Fibroblast of pulmonary artery (primary cell): ENCODE measurements around the gene POLK.
"Not testable (repeated sequence)": the region's sequence is repeated elsewhere in the genome, so short reads cannot be mapped to it uniquely, and the experiment has no call there.

Source experiments
- DNase-seq: peaks from one replicate; pipeline ENCODE4 v3.0.0-alpha.2; 2010; ENCODE audit warnings: low read depth
- H3K4me3 ChIP-seq: replicated peaks from 2 replicates; pipeline ENCODE4 v1.5.1; 2011; ENCODE audit warnings: low read depth, mild to moderate bottlenecking, control low read depth, low read length, moderate library complexity
- TF ChIP-seq, protein P1 (sequence below): IDR thresholded peaks from 2 replicates; pipeline ENCODE4 v1.5.1; 2011; ENCODE audit warnings: mild to moderate bottlenecking, control low read depth, low read length, inconsistent platforms; ENCODE audit errors: missing control alignments

POLK gene

DNA sequence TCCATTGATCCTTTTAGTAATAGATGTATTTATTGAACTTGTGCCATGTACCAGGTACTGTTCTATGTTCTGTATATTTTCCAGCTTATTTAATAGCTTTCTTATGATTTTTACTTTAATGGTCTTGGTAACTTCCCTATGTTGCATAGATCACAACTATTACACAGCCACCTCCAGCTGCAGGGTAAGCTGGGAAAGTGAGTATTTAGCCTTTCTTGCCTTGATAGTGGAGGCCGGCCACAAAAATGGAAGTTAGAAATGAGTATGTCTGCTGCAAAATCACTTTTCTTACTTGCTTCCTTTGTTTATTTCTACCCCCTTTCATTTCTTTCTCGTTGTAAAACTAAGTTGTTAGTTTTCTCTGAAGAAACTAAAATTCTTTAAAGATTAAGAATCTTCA, 56.5 kb downstream of the POLK start:
- H3K4me3 ChIP-seq = no peak overlapping the region
- TF ChIP-seq, protein P1, sequence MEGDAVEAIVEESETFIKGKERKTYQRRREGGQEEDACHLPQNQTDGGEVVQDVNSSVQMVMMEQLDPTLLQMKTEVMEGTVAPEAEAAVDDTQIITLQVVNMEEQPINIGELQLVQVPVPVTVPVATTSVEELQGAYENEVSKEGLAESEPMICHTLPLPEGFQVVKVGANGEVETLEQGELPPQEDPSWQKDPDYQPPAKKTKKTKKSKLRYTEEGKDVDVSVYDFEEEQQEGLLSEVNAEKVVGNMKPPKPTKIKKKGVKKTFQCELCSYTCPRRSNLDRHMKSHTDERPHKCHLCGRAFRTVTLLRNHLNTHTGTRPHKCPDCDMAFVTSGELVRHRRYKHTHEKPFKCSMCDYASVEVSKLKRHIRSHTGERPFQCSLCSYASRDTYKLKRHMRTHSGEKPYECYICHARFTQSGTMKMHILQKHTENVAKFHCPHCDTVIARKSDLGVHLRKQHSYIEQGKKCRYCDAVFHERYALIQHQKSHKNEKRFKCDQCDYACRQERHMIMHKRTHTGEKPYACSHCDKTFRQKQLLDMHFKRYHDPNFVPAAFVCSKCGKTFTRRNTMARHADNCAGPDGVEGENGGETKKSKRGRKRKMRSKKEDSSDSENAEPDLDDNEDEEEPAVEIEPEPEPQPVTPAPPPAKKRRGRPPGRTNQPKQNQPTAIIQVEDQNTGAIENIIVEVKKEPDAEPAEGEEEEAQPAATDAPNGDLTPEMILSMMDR = no peak
- no peak for DNase-seq

DNA sequence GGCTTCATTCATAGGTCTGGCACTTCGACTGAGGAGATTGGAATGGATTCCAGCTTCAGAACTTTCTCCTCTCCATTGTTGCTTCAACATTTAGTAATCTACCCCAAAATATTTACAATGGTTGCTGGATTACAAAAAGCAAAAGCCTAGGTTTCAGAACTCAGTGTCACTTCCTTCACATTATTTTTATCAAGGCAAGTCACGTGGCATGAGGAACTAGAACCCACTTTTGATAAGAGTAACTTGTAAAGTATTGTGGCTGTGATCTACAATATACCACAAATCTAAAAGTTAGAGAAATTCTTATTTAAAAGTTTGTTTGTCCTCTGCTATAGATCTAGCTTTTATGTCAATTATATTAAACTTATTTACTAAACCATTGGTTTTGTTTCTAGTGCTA, 59.9 kb downstream of the POLK start:
- TF ChIP-seq, protein P1 = no peak
- peak; percentile 35 for DNase-seq
- H3K4me3 ChIP-seq = no peak overlapping the region

DNA sequence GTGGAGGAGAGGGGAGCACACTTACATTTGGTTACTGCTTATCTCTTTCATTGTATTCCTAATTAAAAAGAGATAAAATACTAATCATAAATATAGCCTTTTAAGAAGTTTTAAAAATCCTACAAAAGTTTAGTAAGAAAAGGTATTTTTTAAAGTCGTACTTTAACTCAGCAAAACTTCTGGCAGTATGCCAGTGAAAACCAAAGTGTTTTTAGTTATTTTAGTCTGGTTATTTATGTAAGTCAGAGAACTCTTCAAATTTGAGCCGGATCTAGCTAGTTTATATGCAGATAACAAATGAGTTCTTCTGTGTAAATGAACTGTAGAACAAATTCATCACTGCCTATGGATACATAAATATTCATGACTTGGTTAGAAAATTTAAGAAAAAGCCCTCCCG, 63.1 kb downstream of the POLK start:
- TF ChIP-seq, protein P1 = no peak
- no peak overlapping the region for H3K4me3 ChIP-seq
- peak; percentile 35 for DNase-seq

DNA sequence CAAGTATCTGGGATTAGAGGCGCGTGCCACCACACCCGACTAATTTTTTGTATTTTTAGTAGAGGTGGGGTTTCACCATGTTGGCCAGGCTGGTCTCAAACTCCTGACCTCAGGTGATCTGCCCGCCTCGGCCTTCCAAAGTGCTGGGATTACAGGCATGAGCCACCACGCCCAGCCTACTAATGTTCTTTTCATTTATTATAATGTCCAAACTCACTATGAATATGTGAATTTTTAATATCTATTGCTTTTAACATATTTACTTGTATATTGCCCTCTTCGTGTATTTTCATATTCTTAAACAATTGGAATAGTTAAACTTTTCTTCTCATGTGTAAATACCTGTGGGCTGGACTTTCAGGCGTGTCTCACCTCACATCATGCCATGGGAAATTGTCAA, 66.6 kb downstream of the POLK start:
- DNase-seq, H3K4me3 ChIP-seq: not testable (repeated sequence)

DNA sequence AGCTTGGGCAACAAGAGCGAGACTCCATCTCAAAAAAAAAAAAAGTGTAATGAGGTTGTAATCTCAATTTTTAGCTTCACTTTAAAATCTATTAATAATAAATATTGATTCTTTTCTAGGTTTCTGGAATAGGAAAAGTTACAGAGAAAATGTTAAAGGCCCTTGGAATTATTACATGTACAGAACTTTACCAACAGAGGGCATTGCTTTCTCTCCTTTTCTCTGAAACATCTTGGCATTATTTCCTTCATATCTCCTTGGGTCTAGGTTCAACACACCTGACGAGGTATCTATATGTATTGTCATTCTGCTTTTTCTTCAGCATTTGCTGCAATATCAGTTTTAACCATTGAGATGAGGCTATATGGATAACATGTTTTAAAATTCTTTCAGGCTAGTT, 73.0 kb downstream of the POLK start:
- DNase-seq = peak; percentile 11
- H3K4me3 ChIP-seq = no peak overlapping the region
- TF ChIP-seq, protein P1 = peak; percentile 32

DNA sequence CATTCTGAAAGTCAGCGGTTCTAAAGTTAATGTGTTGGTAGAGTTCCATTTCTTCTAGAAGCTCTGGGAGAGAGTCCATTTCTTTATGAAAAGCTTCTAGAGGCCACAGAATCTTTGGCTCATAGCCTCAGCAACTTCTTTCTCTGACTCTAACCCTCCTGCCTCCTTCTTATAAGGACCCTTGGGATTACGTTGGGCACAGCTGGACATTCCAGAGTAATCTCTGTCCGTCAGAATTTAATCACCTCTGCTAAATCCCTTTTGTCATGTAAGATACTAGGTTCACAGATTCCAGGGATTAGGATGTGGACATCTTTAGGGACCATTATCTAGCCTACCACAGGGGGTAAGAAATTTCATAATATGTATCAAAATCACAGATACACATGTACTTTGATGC, 77.0 kb downstream of the POLK start:
- H3K4me3 ChIP-seq = no peak overlapping the region
- TF ChIP-seq, protein P1 = no peak
- DNase-seq = peak; percentile 17

DNA sequence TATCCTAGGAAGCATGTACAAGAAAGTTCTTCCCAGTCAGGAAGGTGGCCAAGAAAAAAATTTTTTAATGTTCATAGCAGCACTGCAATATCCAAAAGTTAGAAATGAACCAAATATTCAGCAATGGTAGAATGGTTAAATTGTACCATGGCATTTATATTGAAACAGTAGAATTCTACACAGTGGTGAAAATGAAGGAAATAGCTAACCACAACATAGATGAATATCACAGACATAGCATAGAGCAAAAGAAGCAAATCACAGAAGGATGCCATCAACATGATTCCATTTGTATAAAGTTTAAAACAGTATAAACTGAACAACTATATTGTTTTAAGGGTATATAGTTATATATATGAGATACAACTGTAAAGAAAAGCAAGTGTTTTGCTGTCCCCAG, 88.8 kb downstream of the POLK start:
- no peak for DNase-seq
- no peak overlapping the region for H3K4me3 ChIP-seq
- TF ChIP-seq, protein P1 = no peak

DNA sequence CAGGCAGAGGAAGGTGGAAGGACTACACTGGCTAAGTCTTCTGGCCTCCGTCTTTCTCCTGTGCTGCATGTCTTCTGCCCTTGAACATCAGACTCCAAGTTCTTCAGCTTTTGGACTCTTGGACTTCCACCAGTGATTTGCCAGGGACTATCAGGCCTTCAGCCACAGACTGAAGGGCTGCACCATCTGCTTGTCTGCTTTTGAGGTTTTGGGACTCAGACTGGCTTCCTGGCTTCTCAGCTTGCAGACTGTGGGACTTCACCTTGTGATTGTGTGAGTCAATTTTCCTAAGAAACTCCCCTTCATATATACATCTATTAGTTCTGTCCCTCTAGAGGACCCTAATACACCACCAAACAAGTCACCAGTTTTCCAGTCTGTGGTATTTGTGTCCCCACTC, 89.9 kb downstream of the POLK start:
- no peak for DNase-seq
- TF ChIP-seq, protein P1 = no peak
- H3K4me3 ChIP-seq = no peak overlapping the region
